ENCODE data around the gene PCDHB13.
"Not testable (repeated sequence)": the region's sequence is repeated elsewhere in the genome, so short reads cannot be mapped to it uniquely, and the experiment has no call there.

PCDHB13 gene

DNA sequence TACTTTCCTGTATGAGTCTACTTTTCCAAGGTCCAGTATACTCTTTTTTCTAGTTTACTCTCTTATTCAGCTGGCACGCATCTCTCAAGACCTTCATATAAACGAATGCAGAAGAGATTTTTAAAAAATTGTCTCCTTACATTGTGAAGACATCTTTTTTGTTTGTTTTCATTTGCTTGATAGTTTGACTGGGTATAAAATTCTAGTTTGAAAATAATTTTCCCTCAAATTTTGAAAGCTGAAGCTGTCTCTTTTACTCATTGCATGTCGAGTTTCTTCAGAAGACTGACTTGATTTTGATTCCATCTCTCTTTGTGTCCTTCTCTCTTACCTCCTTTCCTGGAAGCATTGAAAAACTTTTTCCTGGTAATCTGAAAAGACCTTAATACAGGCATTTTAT is 17.4 kb upstream of the PCDHB13 start:
- no peak for DNase-seq
- no peaks in the 10 kb centered on the region for H3K36me3 ChIP-seq
- no peak overlapping the region for H3K4me3 ChIP-seq (ENCODE audit: low read depth, low read length)
- H3K9me3 ChIP-seq, result no peaks in the 10 kb centered on the region; the same call in 1 of the 2 replicates
- TF ChIP-seq, protein P1, sequence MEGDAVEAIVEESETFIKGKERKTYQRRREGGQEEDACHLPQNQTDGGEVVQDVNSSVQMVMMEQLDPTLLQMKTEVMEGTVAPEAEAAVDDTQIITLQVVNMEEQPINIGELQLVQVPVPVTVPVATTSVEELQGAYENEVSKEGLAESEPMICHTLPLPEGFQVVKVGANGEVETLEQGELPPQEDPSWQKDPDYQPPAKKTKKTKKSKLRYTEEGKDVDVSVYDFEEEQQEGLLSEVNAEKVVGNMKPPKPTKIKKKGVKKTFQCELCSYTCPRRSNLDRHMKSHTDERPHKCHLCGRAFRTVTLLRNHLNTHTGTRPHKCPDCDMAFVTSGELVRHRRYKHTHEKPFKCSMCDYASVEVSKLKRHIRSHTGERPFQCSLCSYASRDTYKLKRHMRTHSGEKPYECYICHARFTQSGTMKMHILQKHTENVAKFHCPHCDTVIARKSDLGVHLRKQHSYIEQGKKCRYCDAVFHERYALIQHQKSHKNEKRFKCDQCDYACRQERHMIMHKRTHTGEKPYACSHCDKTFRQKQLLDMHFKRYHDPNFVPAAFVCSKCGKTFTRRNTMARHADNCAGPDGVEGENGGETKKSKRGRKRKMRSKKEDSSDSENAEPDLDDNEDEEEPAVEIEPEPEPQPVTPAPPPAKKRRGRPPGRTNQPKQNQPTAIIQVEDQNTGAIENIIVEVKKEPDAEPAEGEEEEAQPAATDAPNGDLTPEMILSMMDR (IDR thresholded peaks at IDR 0.05; ENCODE audit: low read depth, low read length), result no peak
- no peaks in the 10 kb centered on the region for H3K4me1 ChIP-seq
- H3K27me3 ChIP-seq, result no peaks in the 10 kb centered on the region

DNA sequence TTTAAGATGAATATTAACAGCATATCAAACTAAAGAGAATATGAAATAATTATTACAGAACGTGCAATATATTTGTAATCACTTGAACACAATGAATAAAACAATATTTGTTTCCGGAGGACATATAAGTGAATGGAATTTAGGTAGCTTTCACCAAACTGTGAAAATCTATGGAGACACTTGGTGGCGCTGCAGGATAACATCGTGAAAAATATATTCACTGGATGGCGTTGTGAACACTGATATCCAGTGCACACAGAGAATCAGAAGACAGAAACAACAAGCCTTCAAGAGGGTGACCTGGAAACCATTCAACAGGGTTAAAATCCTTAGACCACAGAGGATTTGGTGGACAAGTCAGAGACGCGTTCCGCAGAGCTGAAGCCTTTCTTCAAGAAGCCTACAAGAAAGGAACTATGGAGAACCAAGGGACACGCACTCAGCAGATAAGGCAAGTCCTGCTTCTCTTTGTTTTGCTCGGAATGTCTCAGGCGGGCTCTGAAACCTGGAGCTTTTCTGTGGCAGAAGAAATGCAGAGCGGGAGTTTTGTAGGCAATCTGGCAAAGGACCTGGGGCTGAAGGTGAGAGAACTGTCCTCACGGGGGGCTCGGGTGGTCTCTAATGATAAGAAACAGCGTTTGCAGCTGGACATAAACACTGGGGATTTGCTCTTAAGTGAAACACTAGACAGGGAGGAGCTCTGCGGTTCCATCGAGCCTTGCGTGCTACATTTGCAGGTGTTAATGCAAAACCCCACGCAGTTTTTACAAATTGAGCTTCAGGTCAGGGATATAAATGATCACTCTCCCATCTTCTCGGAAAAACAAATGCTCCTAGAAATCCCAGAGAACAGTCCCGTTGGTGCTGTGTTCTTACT is 14.1 kb upstream of the PCDHB13 start, which contains the start of gene PCDHB11:
PCDHB11 (plus strand) TSS at position 269 of the 877 bp plus-strand sequence; CDS start at position 417, 148 bp downstream.
- no peaks in the 10 kb centered on the region for H3K4me1 ChIP-seq
- DNase-seq, result no peak
- no peaks in the 10 kb centered on the region for H3K27me3 ChIP-seq
- TF ChIP-seq, protein P1 (IDR thresholded peaks at IDR 0.05; ENCODE audit: low read depth, low read length), result peak; percentile 51
- no peaks in the 10 kb centered on the region; the same call in 1 of the 2 replicates for H3K9me3 ChIP-seq
- H3K36me3 ChIP-seq, result no peaks in the 10 kb centered on the region
- H3K4me3 ChIP-seq (ENCODE audit: low read depth, low read length), result no peak within 1 kb of the TSS

DNA sequence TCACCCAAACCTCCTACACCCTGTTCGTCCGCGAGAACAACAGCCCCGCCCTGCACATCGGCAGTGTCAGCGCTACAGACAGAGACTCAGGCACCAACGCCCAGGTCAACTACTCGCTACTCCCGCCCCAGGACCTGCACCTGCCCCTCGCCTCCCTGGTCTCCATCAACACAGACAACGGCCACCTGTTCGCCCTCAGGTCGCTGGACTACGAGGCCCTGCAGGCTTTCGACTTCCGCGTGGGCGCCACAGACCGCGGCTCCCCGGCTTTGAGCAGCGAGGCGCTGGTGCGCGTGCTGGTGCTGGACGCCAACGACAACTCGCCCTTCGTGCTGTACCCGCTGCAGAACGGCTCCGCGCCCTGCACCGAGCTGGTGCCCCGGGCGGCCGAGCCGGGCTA is 12.6 kb upstream of the PCDHB13 start:
- H3K27me3 ChIP-seq; DNase-seq; H3K9me3 ChIP-seq; H3K4me1 ChIP-seq; H3K4me3 ChIP-seq (ENCODE audit: low read depth, low read length); H3K36me3 ChIP-seq: not testable (repeated sequence)

DNA sequence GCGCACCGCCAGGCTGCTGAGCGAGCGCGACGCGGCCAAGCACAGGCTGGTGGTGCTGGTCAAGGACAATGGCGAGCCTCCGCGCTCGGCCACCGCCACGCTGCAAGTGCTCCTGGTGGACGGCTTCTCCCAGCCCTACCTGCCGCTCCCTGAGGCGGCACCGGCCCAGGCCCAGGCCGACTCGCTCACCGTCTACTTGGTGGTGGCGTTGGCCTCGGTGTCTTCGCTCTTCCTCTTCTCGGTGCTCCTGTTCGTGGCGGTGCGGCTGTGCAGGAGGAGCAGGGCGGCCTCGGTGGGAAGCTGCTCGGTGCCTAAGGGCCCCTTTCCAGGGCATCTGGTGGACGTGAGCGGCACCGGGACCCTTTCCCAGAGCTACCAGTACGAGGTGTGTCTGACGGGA is 12.1 kb upstream of the PCDHB13 start:
- H3K36me3 ChIP-seq; H3K9me3 ChIP-seq; H3K4me3 ChIP-seq (ENCODE audit: low read depth, low read length); H3K27me3 ChIP-seq; DNase-seq; H3K4me1 ChIP-seq: not testable (repeated sequence)

DNA sequence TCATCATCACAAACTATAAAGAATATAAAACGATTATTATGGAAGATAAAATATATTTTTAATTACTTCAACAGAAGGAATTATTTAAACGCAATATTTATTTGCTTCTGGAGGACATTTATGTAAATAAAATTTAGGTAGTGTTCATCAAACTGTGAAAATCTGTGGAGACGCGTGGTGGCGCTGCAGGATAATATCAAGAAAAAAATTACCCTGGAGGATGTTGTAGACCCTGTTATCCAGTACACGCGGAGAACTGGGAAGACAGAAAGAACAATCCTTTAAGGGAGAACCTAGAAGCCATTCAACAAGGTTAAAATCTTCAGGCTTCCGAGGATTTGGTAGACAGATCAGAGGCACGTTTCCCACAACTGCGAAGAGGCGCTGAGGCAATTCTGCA is 5.2 kb upstream of the PCDHB13 start, which contains the start of gene PCDHB12:
PCDHB12 (plus strand) TSS at position 242 of the 400 bp plus-strand sequence. CDS start 189 bp downstream, outside the sequence.
- TF ChIP-seq, protein P1 (IDR thresholded peaks at IDR 0.05; ENCODE audit: low read depth, low read length), result no peak
- Histone ChIP-seq H3K9me3 (no peaks in the 10 kb centered on the region), H3K27me3 (no peaks in the 10 kb centered on the region), H3K4me1 (no peaks in the 10 kb centered on the region), H3K36me3 (no peaks in the 10 kb centered on the region), H3K4me3 (ENCODE audit: low read depth, low read length) (no peak within 1 kb of the TSS)
- no peak for DNase-seq

DNA sequence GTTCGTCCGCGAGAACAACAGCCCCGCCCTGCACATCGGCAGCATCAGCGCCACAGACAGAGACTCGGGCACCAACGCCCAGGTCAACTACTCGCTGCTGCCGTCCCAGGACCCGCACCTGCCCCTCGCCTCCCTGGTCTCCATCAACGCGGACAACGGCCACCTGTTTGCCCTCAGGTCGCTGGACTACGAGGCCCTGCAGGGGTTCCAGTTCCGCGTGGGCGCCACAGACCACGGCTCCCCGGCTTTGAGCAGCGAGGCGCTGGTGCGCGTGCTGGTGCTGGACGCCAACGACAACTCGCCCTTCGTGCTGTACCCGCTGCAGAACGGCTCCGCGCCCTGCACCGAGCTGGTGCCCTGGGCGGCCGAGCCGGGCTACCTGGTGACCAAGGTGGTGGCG is 3.4 kb upstream of the PCDHB13 start:
- H3K4me3 ChIP-seq (ENCODE audit: low read depth, low read length); DNase-seq; H3K4me1 ChIP-seq; H3K36me3 ChIP-seq; H3K9me3 ChIP-seq; H3K27me3 ChIP-seq: not testable (repeated sequence)

DNA sequence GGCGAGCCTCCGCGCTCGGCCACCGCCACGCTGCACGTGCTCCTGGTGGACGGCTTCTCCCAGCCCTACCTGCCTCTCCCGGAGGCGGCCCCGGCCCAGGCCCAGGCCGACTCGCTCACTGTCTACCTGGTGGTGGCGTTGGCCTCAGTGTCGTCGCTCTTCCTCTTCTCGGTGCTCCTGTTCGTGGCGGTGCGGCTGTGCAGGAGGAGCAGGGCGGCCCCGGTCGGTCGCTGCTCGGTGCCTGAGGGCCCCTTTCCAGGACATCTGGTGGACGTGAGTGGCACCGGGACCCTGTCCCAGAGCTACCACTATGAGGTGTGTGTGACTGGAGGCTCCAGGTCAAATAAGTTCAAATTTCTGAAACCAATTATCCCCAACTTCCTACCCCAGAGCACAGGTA is 2.9 kb upstream of the PCDHB13 start:
- not testable (repeated sequence) for DNase-seq; H3K27me3 ChIP-seq; H3K9me3 ChIP-seq; H3K4me3 ChIP-seq (ENCODE audit: low read depth, low read length); H3K4me1 ChIP-seq; H3K36me3 ChIP-seq

DNA sequence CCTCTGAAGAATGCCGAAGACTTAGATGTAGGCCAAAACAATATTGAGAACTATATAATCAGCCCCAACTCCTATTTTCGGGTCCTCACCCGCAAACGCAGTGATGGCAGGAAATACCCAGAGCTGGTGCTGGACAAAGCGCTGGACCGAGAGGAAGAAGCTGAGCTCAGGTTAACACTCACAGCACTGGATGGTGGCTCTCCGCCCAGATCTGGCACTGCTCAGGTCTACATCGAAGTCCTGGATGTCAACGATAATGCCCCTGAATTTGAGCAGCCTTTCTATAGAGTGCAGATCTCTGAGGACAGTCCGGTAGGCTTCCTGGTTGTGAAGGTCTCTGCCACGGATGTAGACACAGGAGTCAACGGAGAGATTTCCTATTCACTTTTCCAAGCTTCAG is 864 bp downstream of the PCDHB13 start:
- H3K4me3 ChIP-seq (ENCODE audit: low read depth, low read length); DNase-seq; H3K27me3 ChIP-seq: not testable (repeated sequence)

DNA sequence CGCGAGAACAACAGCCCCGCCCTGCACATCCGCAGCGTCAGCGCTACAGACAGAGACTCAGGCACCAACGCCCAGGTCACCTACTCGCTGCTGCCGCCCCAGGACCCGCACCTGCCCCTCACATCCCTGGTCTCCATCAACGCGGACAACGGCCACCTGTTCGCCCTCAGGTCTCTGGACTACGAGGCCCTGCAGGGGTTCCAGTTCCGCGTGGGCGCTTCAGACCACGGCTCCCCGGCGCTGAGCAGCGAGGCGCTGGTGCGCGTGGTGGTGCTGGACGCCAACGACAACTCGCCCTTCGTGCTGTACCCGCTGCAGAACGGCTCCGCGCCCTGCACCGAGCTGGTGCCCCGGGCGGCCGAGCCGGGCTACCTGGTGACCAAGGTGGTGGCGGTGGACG is 1.8 kb downstream of the PCDHB13 start:
- H3K4me3 ChIP-seq (ENCODE audit: low read depth, low read length); H3K36me3 ChIP-seq; H3K27me3 ChIP-seq; H3K9me3 ChIP-seq; H3K4me1 ChIP-seq; DNase-seq: not testable (repeated sequence)

More for the DNA sequence above, 864 bp downstream of the PCDHB13 start:
- H3K4me1 ChIP-seq, H3K9me3 ChIP-seq, H3K36me3 ChIP-seq: not testable (repeated sequence)

DNA sequence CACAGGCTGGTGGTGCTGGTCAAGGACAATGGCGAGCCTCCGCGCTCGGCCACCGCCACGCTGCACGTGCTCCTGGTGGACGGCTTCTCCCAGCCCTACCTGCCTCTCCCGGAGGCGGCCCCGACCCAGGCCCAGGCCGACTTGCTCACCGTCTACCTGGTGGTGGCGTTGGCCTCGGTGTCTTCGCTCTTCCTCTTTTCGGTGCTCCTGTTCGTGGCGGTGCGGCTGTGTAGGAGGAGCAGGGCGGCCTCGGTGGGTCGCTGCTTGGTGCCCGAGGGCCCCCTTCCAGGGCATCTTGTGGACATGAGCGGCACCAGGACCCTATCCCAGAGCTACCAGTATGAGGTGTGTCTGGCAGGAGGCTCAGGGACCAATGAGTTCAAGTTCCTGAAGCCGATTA is 2.3 kb downstream of the PCDHB13 start:
- H3K36me3 ChIP-seq; H3K4me3 ChIP-seq (ENCODE audit: low read depth, low read length); H3K27me3 ChIP-seq; H3K4me1 ChIP-seq; DNase-seq; H3K9me3 ChIP-seq: not testable (repeated sequence)
